Stomach smooth muscle (tissue), 2 donors: ENCODE measurements around the gene UCN2.
"Not testable (repeated sequence)": the region's sequence is repeated elsewhere in the genome, so short reads cannot be mapped to it uniquely, and the experiment has no call there.

Experiments used
- H3K27ac ChIP-seq: one replicate; pipeline ENCODE4 v1.7.0; 2013; ENCODE audit warnings: mild to moderate bottlenecking, low read length, inconsistent platforms
- H3K27me3 ChIP-seq, 2 donors: one replicate each; pipeline ENCODE4 v1.7.0; 2013; ENCODE audit warnings: low read length in 2 of 2; ENCODE audit not compliant: insufficient read depth in 2 of 2, control insufficient read depth in 1 of 2
- H3K36me3 ChIP-seq, 2 donors: one replicate each; pipeline ENCODE4 v1.7.0; 2013; ENCODE audit warnings: low read length in 2 of 2; ENCODE audit not compliant: control insufficient read depth in 2 of 2, insufficient read depth in 2 of 2
- H3K4me1 ChIP-seq: one replicate; pipeline ENCODE4 v1.7.0; 2013; ENCODE audit warnings: low read length; ENCODE audit not compliant: control insufficient read depth, insufficient read depth
- H3K4me3 ChIP-seq, 2 donors: one replicate each; pipeline ENCODE4 v1.7.0; 2013; ENCODE audit warnings: low read length in 2 of 2
- H3K9ac ChIP-seq, 2 donors: one replicate each; pipeline ENCODE4 v1.7.0; 2013; ENCODE audit warnings: low read length in 2 of 2, mild to moderate bottlenecking in 1 of 2
- H3K9me3 ChIP-seq, 2 donors: one replicate each; pipeline ENCODE4 v1.7.0; 2013; ENCODE audit warnings: low read length in 2 of 2; ENCODE audit not compliant: control insufficient read depth in 2 of 2
- donor health status: healthy.
- donor health status: Pancreatic carcinoma.

UCN2 gene

GRCh38 chr3:48552111-48552951, 11.2 kb downstream of the UCN2 start:
- no peak overlapping the region for H3K9ac ChIP-seq
- H3K9me3 ChIP-seq = no peaks in the 10 kb centered on the region
- H3K4me3 ChIP-seq = no peak overlapping the region
- H3K4me1 ChIP-seq = peaks cover 18% of the 10 kb centered on the region
- H3K27ac ChIP-seq = no peak overlapping the region
- no peaks in the 10 kb centered on the region for H3K36me3 ChIP-seq
- H3K27me3 ChIP-seq = no peaks in the 10 kb centered on the region

GRCh38 chr3:48551651-48552050, 11.9 kb downstream of the UCN2 start:
- not testable (repeated sequence) for H3K4me3 ChIP-seq, H3K9me3 ChIP-seq, H3K9ac ChIP-seq, H3K27ac ChIP-seq, H3K27me3 ChIP-seq, H3K36me3 ChIP-seq
- peaks cover 13% of the 10 kb centered on the region for H3K4me1 ChIP-seq

GRCh38 chr3:48548729-48549705, 14.6 kb downstream of the UCN2 start:
- no peak overlapping the region for H3K9ac ChIP-seq
- H3K27ac ChIP-seq = no peak overlapping the region
- H3K36me3 ChIP-seq = peaks cover 5 to 6% of the 10 kb centered on the region in 2 donors
- H3K27me3 ChIP-seq = no peaks in the 10 kb centered on the region
- no peaks in the 10 kb centered on the region for H3K9me3 ChIP-seq
- peaks cover 3% of the 10 kb centered on the region for H3K4me1 ChIP-seq
- no peak overlapping the region for H3K4me3 ChIP-seq

GRCh38 chr3:48548126-48548525, 15.5 kb downstream of the UCN2 start:
- peaks cover 3% of the 10 kb centered on the region for H3K4me1 ChIP-seq
- H3K27ac ChIP-seq = no peak overlapping the region
- H3K27me3 ChIP-seq = no peaks in the 10 kb centered on the region
- H3K9me3 ChIP-seq = no peaks in the 10 kb centered on the region
- H3K4me3 ChIP-seq = no peak overlapping the region
- H3K9ac ChIP-seq = no peak overlapping the region
- peaks cover 5 to 6% of the 10 kb centered on the region in 2 donors for H3K36me3 ChIP-seq

- H3K9me3 ChIP-seq = no peaks in the 10 kb centered on the region
- H3K36me3 ChIP-seq = peaks cover 5 to 6% of the 10 kb centered on the region in 2 donors
- H3K4me1 ChIP-seq = peaks cover 3% of the 10 kb centered on the region
- H3K27me3 ChIP-seq = no peaks in the 10 kb centered on the region
- no peak overlapping the region for H3K27ac ChIP-seq
- H3K9ac ChIP-seq = no peak overlapping the region
- no peak overlapping the region for H3K4me3 ChIP-seq
Measured at GRCh38 chr3:48546203-48546829, 17.3 kb downstream of the UCN2 start.

- Histone ChIP-seq H3K27ac (no peak overlapping the region), H3K9ac (no peak overlapping the region)
Measured at GRCh38 chr3:48544141-48544540, 19.4 kb downstream of the UCN2 start.

GRCh38 chr3:48543271-48543866, 20.2 kb downstream of the UCN2 start:
- H3K27me3 ChIP-seq = no peaks in the 10 kb centered on the region
- no peak overlapping the region for H3K27ac ChIP-seq
- no peak overlapping the region for H3K9ac ChIP-seq
- H3K36me3 ChIP-seq = peaks cover 6 to 10% of the 10 kb centered on the region in 2 donors
- no peaks in the 10 kb centered on the region for H3K4me1 ChIP-seq
- no peak overlapping the region for H3K4me3 ChIP-seq
- H3K9me3 ChIP-seq = no peaks in the 10 kb centered on the region

More at GRCh38 chr3:48544141-48544540, 19.4 kb downstream of the UCN2 start:
- H3K4me1 ChIP-seq = peaks cover 3% of the 10 kb centered on the region
- H3K36me3 ChIP-seq = peaks cover 6 to 8% of the 10 kb centered on the region in 2 donors
- H3K27me3 ChIP-seq = no peaks in the 10 kb centered on the region
- no peaks in the 10 kb centered on the region for H3K9me3 ChIP-seq
- no peak overlapping the region for H3K4me3 ChIP-seq

- H3K27ac ChIP-seq = no peak overlapping the region
- no peaks in the 10 kb centered on the region for H3K4me1 ChIP-seq
- H3K9ac ChIP-seq = no peak overlapping the region
- H3K9me3 ChIP-seq = no peaks in the 10 kb centered on the region
- H3K4me3 ChIP-seq = no peak overlapping the region
- H3K27me3 ChIP-seq = no peaks in the 10 kb centered on the region
- peaks cover 16 to 23% of the 10 kb centered on the region in 2 donors for H3K36me3 ChIP-seq
Measured at GRCh38 chr3:48538451-48538850, 25.1 kb downstream of the UCN2 start.

- no peaks in the 10 kb centered on the region for H3K27me3 ChIP-seq
- H3K4me3 ChIP-seq = no peak overlapping the region
- peaks cover 16 to 23% of the 10 kb centered on the region in 2 donors for H3K36me3 ChIP-seq
- no peak overlapping the region for H3K9ac ChIP-seq
- H3K4me1 ChIP-seq = no peaks in the 10 kb centered on the region
- no peaks in the 10 kb centered on the region for H3K9me3 ChIP-seq
- no peak overlapping the region for H3K27ac ChIP-seq
Measured at GRCh38 chr3:48536785-48537184, 26.8 kb downstream of the UCN2 start.

- H3K9me3 ChIP-seq = no peaks in the 10 kb centered on the region
- H3K4me1 ChIP-seq = no peaks in the 10 kb centered on the region
- H3K9ac ChIP-seq = no peak overlapping the region
- H3K36me3 ChIP-seq = peaks cover 16 to 23% of the 10 kb centered on the region in 2 donors
- no peak overlapping the region for H3K4me3 ChIP-seq
- no peak overlapping the region for H3K27ac ChIP-seq
- H3K27me3 ChIP-seq = no peaks in the 10 kb centered on the region
Measured at GRCh38 chr3:48536116-48536515, 27.5 kb downstream of the UCN2 start.
